Right lobe of liver (tissue), 4 donors: ENCODE results near the gene CEP350.

ENCODE experiments used
- POLR2A ChIP-seq: fragments of 450-650 bp; IDR thresholded peaks from one replicate; pipeline ENCODE4 v1.6.1; 2017; ENCODE audit warnings: antibody characterized with exemption, mild to moderate bottlenecking
- TF ChIP-seq, protein P1 (sequence below), 4 donors: fragments of 200-600 bp in 3 of 4; fragments of 450-650 bp in 1 of 4; IDR thresholded peaks; one replicate each; pipeline versions ENCODE4 v1.5.1 to v1.8.0; 2016 to 2022; ENCODE audit warnings: antibody characterized with exemption in 4 of 4, mild to moderate bottlenecking in 2 of 4
- donor health status: DM: no; HTN: no; CAD: no.
- donor health status: DM: no; HTN: no; CAD: no.
- donor health status: DM: no; HTN: yes; CAD: no.

DNA sequence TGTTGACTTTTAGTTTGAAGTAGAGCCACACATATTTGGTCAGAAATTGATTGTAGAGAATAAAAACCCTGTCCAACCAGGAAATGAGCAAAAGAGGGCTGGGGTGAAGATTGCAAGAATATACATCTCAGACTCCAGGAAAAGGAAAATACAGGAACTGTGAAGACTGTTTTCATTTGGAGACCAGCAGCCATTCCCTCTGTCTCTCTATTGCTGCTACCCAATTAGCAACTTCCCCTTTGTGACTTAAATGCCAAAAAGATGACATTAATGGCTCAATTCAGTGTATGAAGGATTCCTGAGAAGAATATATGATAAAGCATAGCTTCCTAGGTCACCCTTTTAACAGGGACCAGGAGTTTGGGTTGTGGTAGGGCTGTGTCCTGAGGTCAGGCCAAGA is 31.6 kb upstream of the CEP350 start:
- no peak for TF ChIP-seq POLR2A
- TF ChIP-seq, protein P1, sequence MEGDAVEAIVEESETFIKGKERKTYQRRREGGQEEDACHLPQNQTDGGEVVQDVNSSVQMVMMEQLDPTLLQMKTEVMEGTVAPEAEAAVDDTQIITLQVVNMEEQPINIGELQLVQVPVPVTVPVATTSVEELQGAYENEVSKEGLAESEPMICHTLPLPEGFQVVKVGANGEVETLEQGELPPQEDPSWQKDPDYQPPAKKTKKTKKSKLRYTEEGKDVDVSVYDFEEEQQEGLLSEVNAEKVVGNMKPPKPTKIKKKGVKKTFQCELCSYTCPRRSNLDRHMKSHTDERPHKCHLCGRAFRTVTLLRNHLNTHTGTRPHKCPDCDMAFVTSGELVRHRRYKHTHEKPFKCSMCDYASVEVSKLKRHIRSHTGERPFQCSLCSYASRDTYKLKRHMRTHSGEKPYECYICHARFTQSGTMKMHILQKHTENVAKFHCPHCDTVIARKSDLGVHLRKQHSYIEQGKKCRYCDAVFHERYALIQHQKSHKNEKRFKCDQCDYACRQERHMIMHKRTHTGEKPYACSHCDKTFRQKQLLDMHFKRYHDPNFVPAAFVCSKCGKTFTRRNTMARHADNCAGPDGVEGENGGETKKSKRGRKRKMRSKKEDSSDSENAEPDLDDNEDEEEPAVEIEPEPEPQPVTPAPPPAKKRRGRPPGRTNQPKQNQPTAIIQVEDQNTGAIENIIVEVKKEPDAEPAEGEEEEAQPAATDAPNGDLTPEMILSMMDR (IDR thresholded peaks at IDR 0.05) = no peak
